Mesodermal cell (in vitro differentiated cells): ENCODE results near the gene ADAM19.

Experiments used
- H3K27ac ChIP-seq: 2 replicates; pipeline ENCODE4 v1.7.0; 2013; ENCODE audit warnings: mild to moderate bottlenecking, low read depth, low read length, moderate library complexity; ENCODE audit not compliant: severe bottlenecking
- H3K36me3 ChIP-seq: 2 replicates; pipeline ENCODE4 v1.7.1; 2013; ENCODE audit warnings: mild to moderate bottlenecking, low read length, moderate library complexity; ENCODE audit not compliant: control insufficient read depth, insufficient read depth
- H3K4me1 ChIP-seq: one replicate; pipeline ENCODE4 v1.7.1; 2013; ENCODE audit warnings: mild to moderate bottlenecking, low read length; ENCODE audit not compliant: insufficient read depth, control insufficient read depth, poor library complexity, severe bottlenecking
- H3K4me3 ChIP-seq: 2 replicates; pipeline ENCODE4 v1.7.0; 2013; ENCODE audit warnings: low read length, control low read depth, mild to moderate bottlenecking; ENCODE audit not compliant: insufficient read depth, poor library complexity, severe bottlenecking; ENCODE audit errors: extremely low read depth
- H3K9me3 ChIP-seq: 2 replicates; pipeline ENCODE4 v1.7.1; 2013; ENCODE audit warnings: mild to moderate bottlenecking, low read length, moderate library complexity; ENCODE audit not compliant: control insufficient read depth
- WGBS, 2 experiments: methylation state at CpG; one replicate each; pipeline ENCODE4 v1.1.5; 2013; ENCODE audit warnings: missing lambda C conversion rate in 2 of 2; ENCODE audit not compliant: insufficient coverage in 2 of 2; 5-methylcytosine and 5-hydroxymethylcytosine counted together

The ADAM19 gene

DNA sequence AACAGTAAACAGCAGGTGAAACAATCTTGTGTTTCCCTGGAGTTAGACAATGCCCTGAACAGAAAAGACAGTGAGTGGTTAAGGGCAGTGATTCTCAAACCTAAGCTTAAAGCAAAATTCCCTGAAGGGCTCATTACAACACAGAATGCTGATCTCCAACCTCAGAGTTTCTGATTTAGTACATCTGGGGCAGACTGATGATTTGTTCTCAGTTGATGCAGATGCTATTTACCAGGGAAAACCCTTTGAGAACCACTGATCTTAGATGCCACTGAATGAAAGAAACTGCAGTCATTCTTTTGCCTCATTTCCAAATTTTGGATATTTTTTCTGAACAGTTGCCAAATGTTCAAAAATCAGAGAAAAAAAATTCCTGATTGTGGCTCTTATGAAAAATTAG lies 18.7 kb upstream of the ADAM19 start:
- Histone ChIP-seq H3K4me1 (no peaks in the 10 kb centered on the region), H3K27ac (no peak overlapping the region), H3K9me3 (peaks cover 3% of the 10 kb centered on the region), H3K4me3 (no peak overlapping the region), H3K36me3 (no peaks in the 10 kb centered on the region)

DNA sequence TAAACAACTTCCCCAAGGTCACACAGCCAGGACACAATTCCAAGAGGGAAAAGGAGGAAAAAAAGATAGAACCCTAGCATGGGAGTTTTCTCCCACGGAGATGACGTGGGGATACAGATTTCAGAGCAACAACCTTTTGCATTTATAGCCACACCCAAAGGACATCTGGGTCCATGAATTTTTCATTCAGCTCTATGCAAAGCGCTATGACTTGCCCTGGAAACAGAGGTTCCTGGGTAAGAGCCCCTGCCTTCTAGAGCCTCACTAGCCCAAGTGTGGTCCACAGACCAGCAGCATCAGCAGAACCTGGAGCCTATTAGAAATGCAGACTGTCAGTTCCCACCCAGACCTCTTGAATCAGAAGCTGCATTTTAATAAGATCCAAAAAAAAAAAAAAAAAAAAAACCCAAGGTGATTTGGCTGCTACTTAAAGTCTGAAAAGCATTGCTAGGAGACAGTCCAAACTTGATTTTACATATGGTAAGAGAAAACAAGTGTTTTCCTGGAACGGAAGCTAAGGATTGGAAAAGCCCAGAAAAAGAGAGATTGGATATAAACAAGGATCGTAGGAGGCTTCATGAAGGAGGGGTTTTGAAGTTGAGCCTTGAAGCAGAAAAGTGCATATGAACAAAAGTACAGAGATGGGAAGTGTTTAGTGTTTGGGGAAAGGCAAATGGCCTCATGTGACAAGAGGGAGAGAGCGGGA lies 17.6 kb upstream of the ADAM19 start:
- peaks cover under 1% of the 10 kb centered on the region for H3K9me3 ChIP-seq
- no peak overlapping the region for H3K27ac ChIP-seq
- no peaks in the 10 kb centered on the region for H3K36me3 ChIP-seq
- H3K4me3 ChIP-seq: no peak overlapping the region
- WGBS, 2 experiments: 90 to 94% methylated on average over 4 to 5 of the region's 6 CpGs
- no peaks in the 10 kb centered on the region for H3K4me1 ChIP-seq

DNA sequence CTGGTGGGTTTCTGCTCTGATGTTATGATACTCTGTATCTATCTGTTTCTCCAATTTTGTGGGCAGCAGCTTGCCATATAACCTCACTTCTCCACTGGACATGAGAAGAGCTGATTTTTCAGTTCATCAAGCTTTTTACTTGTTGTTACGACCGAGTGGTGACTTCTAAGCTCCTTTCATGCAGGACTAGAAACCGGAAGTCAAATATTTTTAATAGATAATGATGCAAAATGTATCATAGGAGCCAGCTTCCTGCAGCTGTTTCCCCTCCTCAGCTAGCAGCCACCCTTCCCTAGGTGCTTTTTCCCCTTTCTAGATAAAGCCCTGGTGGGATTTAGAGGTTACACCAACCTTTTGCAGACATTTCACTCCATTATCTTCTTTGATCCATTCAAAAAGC lies 17.0 kb upstream of the ADAM19 start:
- no CpG with 5 or more reads among the region's 3 CpGs for WGBS, 2 experiments
- Histone ChIP-seq H3K36me3 (no peaks in the 10 kb centered on the region), H3K4me3 (no peak overlapping the region), H3K9me3 (no peaks in the 10 kb centered on the region), H3K4me1 (no peaks in the 10 kb centered on the region), H3K27ac (no peak overlapping the region)

DNA sequence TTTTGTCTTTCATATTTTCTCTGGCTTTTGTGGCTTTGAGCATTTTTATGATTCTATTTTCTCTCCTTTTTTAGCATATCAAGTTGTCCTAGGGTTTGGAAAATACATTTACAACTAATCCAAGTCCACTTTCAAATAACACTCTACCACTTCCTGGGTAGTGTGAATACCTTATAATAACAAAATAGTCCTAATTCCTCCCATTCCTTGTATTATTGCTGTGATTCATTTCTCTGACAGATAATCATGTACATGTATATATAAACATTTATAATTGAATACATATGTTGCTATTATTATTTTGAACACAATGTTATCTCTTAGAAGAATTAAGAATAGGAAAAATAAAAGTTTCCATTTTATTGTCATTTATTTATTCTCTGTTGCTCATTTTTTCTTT lies 14.9 kb upstream of the ADAM19 start:
- no peaks in the 10 kb centered on the region for H3K9me3 ChIP-seq
- no peaks in the 10 kb centered on the region for H3K4me1 ChIP-seq
- no peaks in the 10 kb centered on the region for H3K36me3 ChIP-seq

DNA sequence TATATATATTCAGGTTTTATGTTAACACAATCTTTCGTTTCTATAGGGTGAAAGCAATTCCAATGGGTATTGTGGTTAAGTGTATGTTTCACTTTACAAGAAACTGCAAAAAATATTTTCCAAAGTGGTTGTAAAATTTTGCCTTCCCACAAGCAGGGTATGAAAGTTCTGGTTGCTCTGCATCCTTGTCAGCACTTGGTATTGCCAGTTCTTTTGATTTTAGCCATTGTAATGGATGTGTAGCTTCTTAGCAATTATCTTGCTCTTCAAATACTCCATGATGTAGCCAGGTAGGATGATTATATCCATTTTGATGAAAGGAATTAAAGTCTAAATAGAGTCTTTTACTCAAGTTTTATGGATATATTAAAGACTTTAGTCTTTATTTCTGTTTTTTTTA lies 9.1 kb upstream of the ADAM19 start:
- no CpG with 5 or more reads among the region's 1 CpG for WGBS, 2 experiments

More for the DNA sequence above, 14.9 kb upstream of the ADAM19 start:
- H3K27ac ChIP-seq: no peak overlapping the region
- no peak overlapping the region for H3K4me3 ChIP-seq

DNA sequence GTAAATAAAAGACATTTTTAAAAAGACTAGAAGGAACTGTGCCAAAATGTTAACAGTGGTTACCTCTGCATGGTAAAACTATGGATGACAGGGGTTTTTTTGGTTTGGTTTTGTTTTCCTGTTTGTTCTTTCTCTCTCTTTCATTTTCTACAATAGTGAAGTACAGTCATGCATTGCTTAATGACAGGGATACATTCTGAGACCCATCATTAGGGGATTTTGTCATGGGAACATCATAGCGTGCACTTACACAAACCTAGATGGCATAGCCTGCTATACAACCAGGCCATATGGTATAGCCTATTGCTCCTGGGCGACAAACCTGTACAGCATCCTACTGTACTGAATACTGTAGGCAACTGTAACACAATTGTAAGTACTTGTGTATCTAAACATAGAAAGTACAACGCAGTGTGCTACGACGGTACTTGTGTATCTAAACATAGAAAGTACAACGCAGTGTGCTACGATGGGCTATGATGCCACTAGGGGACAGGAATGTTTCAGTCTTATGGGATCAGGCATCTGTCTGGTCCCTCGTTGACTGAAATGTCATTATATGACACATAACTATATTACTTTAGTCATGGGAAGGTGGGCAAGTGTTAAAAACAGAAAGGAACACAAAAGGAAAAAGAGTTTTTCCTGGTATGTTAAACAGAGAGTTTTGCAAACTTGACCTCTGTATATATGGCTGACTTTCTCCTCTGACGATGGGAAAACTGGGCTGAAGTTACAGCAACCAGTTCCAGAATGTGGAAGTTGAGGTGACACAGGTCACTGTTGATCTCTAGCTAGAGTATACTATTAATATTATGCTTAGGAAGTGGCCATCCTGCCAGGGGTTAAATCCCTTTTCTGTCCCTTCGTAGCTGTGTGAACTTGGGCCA lies 7.4 kb upstream of the ADAM19 start:
- Histone ChIP-seq H3K27ac (no peak overlapping the region), H3K4me1 (no peaks in the 10 kb centered on the region), H3K4me3 (no peak overlapping the region), H3K36me3 (no peaks in the 10 kb centered on the region), H3K9me3 (no peaks in the 10 kb centered on the region)
- WGBS, 2 experiments: 93 to 100% methylated on average over 6 to 8 of the region's 10 CpGs

More for the DNA sequence above, 9.1 kb upstream of the ADAM19 start:
- no peak overlapping the region for H3K4me3 ChIP-seq
- H3K9me3 ChIP-seq: no peaks in the 10 kb centered on the region
- H3K27ac ChIP-seq: no peak overlapping the region
- H3K4me1 ChIP-seq: no peaks in the 10 kb centered on the region
- no peaks in the 10 kb centered on the region for H3K36me3 ChIP-seq

DNA sequence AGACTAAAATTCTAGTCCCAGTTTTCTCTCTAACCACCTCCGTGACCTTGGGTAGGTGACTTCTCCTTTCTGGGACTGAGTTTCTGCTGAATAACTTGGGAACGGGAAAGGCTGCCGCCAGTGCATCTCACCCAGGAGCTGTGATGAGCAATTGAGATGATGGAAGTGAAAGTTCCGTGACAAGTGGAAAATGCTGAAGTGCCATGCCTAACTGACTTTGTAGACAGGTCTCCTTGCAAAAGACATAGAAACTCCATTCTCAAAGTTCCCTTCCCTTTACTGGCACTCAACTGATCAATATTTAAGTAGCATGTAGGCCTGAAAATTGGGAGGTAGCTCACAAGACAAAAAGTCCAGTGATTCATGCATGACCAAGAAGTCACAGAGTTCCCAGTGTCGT lies 6.3 kb upstream of the ADAM19 start:
- 90% methylated on average over 2 of the region's 5 CpGs; no CpG with 5 or more reads in 1 of the 2 experiments for WGBS, 2 experiments

DNA sequence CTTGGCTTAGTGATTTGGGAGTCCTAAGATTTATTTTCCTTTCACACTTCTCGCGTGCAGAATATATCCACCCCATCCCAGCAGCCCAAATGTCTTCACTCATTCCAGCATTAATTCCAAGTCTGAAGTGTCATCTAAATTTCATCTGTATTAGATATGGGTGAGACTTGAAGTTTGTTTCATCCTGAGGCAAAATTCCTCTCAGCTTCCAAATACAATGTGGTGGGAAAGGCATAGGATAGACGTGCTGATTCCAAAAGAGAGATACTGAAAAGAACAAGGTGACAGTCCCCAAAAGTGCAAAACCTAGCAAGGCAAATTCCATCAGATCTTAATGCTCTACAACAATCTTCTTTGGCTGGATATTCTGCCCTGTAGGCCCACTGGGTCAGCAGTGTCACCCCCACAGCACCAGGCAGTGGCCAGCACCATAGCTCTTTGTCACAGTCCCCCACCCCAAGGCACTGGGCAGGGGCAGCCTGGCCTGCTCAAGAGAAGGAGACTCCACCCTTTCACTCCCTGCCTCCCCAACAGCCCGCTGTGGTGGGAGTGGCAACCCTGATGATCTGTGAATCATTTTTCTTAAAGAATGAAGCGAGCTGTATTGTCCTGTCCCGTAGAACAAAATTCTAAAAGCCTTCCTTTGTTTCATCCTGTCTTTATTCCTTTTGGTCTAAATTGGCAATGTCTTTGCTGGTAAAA lies 2.7 kb upstream of the ADAM19 start:
- WGBS, 2 experiments: 69 to 100% methylated on average over 2 to 4 of the region's 6 CpGs
- peaks cover 14% of the 10 kb centered on the region for H3K4me1 ChIP-seq
- H3K4me3 ChIP-seq: no peak overlapping the region
- no peaks in the 10 kb centered on the region for H3K9me3 ChIP-seq
- peaks cover 4% of the 10 kb centered on the region for H3K36me3 ChIP-seq
- no peak overlapping the region for H3K27ac ChIP-seq

More for the DNA sequence above, 6.3 kb upstream of the ADAM19 start:
- no peaks in the 10 kb centered on the region for H3K9me3 ChIP-seq
- peaks cover 10% of the 10 kb centered on the region for H3K4me1 ChIP-seq
- no peaks in the 10 kb centered on the region for H3K36me3 ChIP-seq
- no peak overlapping the region for H3K27ac ChIP-seq
- no peak overlapping the region for H3K4me3 ChIP-seq

DNA sequence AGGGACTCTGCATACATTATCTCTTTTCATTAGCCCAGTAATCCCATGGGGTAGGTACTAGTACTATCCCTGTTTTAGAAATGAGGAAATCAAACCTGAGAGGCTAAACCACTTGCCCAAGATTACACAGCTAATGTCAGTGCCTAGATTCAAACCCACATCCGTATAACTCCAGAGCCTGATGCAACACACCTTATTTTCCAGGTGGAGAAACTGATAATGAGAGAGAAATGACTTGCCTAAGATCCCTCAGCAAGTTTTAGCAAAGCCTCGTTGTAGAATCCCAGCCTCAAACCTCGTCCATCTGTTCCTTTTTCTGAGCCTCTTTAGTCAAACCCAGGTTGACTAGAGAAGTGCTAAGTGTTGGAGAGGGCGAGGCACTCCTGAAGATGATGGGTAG lies 1.1 kb upstream of the ADAM19 start:
- peak overlapping the region; percentile 90 for H3K27ac ChIP-seq
- WGBS, 2 experiments: 100% methylated on average over 1 to 2 of the region's 4 CpGs
- peaks cover 7% of the 10 kb centered on the region for H3K36me3 ChIP-seq
- no peak overlapping the region for H3K4me3 ChIP-seq
- H3K4me1 ChIP-seq: peaks cover 14% of the 10 kb centered on the region
- no peaks in the 10 kb centered on the region for H3K9me3 ChIP-seq

DNA sequence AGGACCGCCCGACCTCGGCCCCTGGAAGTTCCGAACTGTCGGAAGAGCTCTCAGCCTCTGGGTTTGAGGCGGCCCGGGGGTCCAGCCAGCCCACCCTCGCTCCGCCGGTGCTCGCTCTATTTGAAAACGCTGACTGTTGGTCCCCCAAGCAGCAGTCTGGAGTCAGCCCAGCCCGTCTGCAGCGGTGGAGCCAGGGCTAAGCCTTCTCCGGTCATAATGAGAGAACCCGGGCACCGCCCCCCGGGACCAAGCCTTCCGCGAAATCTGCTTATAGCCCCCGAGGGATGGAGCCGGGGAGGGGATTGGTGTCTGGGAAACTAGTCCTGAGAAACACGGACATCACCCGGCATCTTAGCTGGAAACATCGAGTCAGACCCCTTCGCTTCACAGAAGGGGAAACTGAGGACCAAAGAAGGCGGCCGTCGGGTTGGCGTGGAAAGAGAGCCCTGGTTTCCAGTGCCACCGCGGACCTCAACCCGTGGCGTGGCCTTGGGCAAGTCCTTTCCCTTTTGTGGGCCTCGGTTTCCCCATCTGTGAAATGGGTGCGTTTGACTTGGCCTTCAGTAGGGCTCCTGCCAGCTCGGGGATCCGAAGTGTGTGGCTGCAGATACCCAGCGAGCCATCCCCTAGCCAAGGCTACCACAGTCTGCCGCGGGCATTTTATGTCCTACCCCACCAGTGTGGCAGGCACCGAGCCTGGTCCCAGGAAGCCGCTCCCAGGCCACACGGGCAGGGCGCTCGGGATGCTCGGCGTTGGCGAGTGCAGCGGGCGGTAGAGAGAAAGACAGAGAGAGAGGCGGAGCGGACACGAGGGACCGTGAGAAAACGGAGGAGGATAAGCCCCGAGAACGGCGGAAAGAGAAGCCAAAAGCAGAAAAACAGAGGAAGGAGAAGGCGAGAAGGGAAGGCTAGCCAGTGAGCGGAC lies 857 bp downstream of the ADAM19 start:
- H3K4me3 ChIP-seq: peak overlapping the region; percentile 93
- H3K9me3 ChIP-seq: no peaks in the 10 kb centered on the region
- H3K27ac ChIP-seq: peak overlapping the region; percentile 90
- 2 to 3% methylated on average over 54 to 59 of the region's 61 CpGs for WGBS, 2 experiments
- peaks cover 28% of the 10 kb centered on the region for H3K4me1 ChIP-seq
- H3K36me3 ChIP-seq: peaks cover 21% of the 10 kb centered on the region
